ENCODE results near the gene VASH2.
A peak's percentile ranks its signal among the peaks of the same experiment; 100 is the strongest.
"Not testable (repeated sequence)": the region's sequence is repeated elsewhere in the genome, so short reads cannot be mapped to it uniquely, and the experiment has no call there.

Gene VASH2

GRCh38 chr1:212982430-212983152 is 32.2 kb downstream of the VASH2 start:
- DNase-seq: no peak

DNA sequence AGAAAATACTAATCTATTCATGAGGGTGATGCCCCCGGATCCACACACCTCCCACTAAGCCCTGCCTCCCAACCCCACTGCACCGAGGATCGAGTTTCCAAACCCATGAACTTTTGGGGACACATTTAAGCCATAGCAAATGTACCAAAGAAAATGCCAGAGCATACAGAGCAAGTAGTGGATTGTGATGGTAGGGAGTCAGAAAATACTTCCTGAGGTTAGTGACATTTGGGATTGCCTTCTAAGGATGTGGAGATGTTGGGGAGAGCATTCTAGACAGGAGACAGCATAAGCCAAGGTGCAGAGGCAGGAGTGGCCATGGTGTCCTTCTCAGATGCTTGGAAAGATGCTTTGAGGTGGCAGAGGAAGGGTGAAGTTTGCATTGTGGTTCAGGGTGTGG is 33.1 kb downstream of the VASH2 start:
- no peak for DNase-seq

GRCh38 chr1:212984522-212985291 is 34.4 kb downstream of the VASH2 start:
- DNase-seq: no peak

DNA sequence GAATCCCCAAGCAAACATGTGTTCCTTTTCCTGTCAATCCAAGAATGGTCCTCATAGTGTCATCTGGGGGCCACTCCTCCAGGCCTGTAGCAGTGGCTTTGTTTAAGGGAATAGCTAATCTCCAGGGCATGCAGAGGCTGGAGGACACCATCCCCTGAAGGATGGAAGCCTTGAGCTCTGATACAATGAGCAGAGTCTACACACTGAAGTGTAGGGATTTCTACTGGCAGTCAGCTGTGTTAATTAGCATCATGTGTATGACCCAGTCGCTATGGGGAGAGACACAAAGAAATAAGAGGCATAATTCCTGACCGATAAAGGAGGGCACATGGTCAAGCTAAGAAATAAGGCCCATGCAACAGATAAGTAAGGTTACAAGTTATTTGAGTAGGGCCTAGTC is 36.2 kb downstream of the VASH2 start:
- no peak for DNase-seq

DNA sequence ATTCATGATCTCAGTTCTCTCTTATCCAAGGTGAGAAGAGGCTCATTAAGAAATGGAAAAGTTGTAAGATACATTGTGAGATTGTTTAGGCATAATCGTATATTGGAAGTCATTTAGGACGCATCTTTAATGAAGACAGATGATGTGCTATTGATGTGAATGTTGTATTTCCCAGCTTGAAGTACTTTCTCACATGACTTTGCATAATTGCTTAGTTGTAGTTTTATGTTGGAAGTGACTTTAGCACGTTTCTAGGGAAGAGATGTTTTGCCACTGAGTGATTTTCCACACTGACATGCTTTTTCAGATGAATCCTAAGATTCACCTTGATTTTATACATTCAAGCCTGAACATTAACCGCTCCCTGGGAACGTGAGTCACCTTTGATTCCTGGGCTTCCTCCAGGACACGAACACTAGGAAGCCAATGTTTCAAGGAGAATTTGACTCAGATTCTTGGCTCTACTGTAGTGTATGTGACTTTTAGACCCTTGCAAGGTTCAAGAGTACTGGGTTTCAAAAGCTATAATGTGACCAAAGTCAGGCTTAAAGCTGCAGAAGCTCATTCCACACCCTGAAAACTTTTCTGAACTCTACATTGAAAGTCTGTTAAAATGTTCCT is 37.5 kb downstream of the VASH2 start:
- DNase-seq: no peak

GRCh38 chr1:212990276-212990675 is 39.9 kb downstream of the VASH2 start:
- no peak for DNase-seq

- not testable (repeated sequence) for DNase-seq
Observed at GRCh38 chr1:212993960-212994359, 43.6 kb downstream of the VASH2 start.

- no peak for DNase-seq
Observed at GRCh38 chr1:212994926-212995325, 44.6 kb downstream of the VASH2 start.

DNA sequence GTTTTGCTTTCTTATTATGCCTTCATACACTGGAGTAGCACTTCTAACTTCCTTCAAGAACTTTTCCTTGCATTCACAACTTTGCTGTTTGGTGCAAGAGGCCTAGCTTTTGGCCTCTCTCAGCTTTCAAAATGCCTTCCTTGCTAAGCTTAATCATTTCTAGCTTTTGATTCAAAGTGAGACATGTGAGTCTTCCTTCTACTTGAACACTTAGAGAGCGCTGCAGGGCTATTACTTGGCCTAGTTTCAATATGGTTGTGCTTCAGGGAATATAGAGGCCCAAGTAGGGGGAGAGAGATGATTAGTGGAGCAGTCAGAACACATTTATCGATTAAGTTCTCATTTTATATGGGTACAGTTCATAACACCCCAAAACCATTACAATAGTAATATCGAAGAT is 52.9 kb downstream of the VASH2 start:
- no peak for DNase-seq

- no peak for DNase-seq
Observed at GRCh38 chr1:213008564-213008963, 58.2 kb downstream of the VASH2 start.

GRCh38 chr1:213014642-213015041 is 64.3 kb downstream of the VASH2 start:
- DNase-seq: no peak

GRCh38 chr1:213015099-213016050 is 65.0 kb downstream of the VASH2 start, which contains the start of gene ANGEL2:
ANGEL2 (minus strand) TSS chr1:213015867; CDS start chr1:213015671, 196 bp downstream.
- peak; percentile 96 for DNase-seq

GRCh38 chr1:213017447-213018273 is 67.3 kb downstream of the VASH2 start:
- DNase-seq: no peak

DNA sequence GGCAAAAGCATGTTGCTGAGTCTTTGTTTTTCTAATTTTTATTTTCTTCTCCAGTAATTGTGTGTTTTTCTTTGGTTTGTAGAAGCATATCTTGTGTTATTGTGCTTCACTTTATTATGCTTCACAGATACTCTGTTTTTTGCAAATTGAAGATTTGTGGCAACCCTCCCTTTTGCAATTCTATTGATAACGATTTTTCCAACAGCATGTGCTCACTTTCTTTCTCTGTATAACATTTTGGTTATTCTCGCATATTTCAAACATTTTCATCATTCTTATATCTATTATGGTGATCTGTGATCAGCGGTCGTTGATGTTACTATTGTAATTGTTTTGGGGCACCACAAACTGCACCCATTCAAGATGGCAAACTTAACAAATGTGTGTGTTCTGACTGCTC is 69.1 kb downstream of the VASH2 start:
- no peak for DNase-seq

GRCh38 chr1:213020016-213020415 is 69.7 kb downstream of the VASH2 start:
- DNase-seq: no peak

GRCh38 chr1:213027024-213027423 is 76.7 kb downstream of the VASH2 start:
- not testable (repeated sequence) for DNase-seq

DNA sequence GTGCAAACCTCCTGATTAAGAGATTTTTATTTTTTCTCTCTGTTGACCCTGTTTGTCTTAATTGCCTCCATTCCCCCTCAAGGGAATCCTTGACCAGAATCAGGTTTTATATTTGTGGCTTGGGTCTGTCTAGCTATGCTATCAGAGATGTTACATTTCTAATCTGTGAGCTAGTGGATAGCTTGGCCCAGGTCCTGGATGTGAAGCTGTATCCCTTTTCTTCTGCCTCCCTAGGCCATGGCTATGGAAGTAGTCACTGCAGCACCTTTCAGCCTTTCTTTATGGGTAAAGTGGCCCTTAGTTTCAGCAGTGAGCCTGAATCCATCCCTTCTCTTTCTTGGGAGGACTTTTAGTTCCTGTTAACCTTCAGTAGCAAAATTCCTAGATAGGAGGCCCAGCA is 82.3 kb downstream of the VASH2 start:
- DNase-seq: no peak

- DNase-seq: no peak
Observed at GRCh38 chr1:213034713-213035112, 84.4 kb downstream of the VASH2 start.

GRCh38 chr1:213035573-213035972 is 85.2 kb downstream of the VASH2 start:
- DNase-seq: no peak
